HUDEP-2 (cell line): Measurements from ENCODE around the gene GLIS1.

ENCODE experiments used
- DNase-seq, 76 experiments: peaks; one replicate each; lab custom pipeline; 2025; ENCODE audit not compliant: unreplicated experiment in 76 of 76; lab: John Stamatoyannopoulos, UW

Gene GLIS1

DNA sequence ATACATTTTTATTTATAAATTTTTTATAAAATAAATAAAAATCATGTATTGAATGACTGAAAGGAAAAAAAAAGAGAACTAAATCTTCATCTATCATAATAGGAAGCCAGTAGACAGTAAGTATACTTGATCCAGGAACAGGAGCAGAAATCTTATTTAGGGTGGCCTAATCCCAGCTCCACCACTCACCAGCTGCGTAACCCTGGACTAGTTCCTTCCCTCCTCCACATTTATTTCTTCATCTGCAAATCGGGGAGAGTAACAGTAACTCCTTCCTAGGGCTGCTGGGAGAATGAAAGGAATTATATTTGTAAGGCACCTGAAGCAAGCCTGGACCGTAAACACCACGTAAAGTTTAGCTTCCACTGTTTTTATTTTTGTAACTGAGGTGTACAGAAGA lies 17.9 kb downstream of the GLIS1 start:
- no peak for DNase-seq

DNA sequence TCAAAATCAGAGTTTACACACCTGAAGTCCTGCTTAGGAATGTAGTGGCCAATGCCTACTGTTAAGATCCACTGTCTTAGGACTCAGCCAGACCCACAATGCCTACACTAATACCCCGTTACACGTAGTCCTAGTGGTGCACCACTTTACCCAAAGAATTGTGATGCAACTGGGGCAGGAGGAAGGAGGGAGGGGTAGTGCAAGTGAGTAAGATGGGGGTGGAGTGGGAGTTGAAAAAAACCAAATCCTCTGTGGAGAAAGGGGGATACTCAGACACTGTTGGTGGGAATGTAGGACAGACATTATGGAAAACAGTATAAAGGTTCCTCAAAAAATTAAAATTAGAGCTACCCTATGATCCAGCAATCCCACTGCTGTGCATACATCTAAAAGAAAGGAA lies 19.5 kb downstream of the GLIS1 start:
- DNase-seq = no peak

DNA sequence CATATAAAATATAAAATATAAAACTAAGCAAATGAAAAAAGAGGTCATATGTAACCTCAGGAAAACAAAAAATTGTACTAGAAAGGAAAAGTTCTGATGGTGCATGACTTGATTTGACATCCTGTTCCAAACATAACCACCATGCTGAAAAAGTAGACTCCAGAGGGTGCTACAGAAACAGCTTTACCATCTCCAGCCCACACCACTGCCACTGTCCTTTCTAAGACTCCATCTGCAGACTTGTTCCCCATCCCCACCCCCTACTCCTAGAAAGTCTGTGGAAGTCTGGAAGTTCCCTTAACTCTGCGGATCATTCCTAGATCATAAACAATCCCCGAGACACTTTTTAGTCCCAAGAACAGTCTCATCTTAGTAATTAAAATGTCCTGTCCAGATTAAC lies 20.5 kb downstream of the GLIS1 start:
- DNase-seq = no peak

DNA sequence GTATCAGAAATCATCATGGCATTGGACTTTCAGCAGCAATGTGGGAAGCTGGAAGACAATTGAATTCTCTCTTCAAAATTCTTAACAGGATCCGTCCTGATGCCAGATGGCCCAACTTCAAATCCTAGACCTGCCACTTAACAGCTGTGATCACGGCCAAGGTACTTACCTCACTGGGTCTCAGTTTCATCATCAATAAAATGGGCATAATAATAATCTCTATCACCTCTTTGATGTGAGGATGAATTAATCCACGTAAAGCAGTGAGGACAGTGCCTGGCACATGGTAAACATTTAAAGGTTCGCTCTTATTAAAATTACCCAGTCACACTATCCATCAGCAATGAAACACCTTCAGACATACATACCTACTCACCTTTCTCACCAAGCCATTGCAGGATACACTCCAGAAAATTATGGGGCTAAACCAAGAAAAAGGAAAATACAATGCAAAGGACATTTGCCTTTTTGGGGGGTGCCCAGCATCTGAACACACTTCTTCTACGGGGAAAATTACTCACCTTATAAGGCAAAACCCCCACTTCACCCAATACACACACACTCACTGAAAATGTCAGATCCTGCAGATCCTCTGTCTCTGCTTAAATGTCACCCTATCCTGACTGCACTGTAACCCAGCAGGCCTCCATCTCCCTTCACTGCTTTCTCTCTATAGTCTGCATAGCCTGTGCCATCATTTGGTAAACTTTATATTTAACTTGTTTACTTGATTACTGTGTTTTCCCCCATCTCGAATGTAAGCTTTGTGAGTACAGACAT lies 21.7 kb downstream of the GLIS1 start:
- DNase-seq = no peak

DNA sequence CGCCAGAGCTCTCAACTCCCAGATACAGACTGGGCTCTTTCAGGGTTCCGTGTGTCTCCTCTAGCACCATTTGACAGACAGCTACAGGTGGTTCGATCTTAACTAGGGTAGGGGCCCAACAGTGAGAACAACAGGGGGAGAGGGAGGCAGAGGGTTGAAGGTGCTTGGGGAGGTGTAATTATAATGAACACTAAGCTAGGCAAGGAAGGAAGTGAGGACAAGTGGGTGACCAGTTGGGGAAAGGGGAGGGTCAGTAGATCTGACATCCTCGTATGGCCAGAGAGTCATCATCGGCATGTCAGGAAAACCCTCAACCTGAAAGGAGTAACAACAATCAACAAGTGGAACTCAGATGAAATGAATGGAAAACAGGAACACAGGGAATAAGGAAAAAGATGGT lies 22.8 kb downstream of the GLIS1 start:
- DNase-seq = no peak

DNA sequence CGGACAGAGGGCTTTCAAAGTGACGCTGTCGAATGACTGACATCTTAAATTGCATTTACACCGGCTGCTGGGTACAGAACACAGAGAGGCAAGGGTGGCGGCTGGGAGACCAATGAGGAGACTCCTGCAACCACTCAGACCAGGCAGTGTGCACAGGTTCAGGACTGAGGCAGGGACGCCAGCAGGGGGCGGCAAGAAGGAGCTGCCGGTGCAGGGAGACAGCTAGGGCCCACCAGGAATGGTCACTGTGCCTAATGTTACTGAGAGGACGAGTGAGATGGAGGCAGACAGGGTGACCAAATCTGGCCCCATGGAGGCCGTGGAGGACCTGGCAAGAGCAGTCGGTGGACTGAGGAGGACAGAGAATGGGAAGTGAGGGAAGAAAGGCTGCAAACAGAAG lies 23.5 kb downstream of the GLIS1 start:
- DNase-seq = peak in 29 of 76 experiments; percentile 3 to 39 (median 18)

DNA sequence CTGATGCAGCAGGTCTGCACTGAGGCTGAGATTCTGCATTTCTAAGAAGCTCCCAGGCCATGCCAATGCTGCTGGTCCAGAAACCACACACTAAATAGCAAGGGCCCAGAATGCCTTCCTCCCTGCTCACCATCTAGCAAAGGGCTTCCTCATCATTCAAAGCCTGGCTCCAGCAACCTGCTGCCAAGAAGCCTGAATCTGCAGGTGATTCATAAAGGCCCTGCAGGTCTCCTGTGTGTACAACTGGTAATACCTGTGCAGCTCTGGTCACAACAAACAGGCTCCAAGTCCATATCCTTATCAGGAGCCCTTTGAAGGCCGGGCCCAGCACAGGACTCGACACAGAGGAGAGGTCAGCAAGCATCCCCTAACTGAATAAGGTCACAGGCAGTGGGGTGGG lies 26.7 kb downstream of the GLIS1 start:
- DNase-seq = no peak

DNA sequence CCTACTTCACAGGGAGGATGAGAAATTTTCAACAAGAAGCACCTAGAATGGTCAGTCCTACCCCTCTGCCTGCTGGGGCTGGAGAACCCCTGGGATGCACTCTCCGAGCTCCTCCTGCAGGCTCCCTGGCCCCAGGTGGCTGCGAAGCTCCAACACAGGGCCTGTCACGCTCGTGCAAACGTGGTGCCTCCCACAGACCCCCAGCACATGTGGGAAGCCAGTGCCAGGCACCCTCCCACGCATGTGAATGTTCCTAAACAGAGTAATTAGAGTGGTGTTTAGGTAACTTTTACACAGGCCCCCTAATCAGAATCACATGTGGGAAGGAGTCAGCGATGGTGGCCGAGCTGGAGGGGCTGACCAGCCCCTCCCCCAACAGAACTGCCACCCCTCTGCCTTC lies 28.4 kb downstream of the GLIS1 start:
- DNase-seq = no peak

DNA sequence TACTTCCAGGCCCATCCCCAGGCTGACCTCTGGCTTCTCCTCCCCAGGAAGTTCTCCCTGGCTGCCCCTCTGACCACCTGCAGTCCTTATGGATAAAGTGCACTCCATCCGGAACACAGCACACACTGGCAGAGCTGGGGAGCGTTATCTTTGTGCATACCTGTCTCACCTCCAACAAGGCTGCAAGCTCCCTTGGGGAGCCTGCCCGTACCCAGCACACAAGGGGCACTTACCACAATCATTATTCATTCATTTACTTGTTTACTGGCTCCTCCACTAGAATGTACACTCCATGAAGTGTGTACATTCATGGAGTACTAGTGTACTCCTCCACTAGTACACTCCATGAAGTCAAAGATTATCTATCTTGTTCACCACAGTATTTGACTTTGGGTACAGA lies 30.3 kb downstream of the GLIS1 start:
- DNase-seq = no peak

DNA sequence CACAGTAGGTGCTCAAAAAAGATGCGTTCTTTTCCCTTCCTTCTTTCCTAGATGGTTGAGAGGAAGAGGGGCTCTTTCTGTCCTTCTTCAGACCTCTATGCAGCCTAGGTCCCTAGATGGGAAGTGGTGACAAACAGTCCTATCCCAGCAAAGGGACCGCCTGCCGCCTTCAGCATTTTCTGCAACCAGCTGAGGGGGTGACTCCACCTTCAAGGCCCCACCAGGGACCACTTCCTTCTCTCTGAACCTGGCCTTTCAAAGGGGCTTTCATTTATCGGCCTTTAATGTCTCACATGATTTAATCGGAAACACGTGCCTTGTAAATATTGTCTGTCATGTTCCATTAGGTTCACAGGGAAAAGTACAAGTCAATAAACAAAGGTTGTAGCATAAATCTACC lies 32.6 kb downstream of the GLIS1 start:
- no peak for DNase-seq

DNA sequence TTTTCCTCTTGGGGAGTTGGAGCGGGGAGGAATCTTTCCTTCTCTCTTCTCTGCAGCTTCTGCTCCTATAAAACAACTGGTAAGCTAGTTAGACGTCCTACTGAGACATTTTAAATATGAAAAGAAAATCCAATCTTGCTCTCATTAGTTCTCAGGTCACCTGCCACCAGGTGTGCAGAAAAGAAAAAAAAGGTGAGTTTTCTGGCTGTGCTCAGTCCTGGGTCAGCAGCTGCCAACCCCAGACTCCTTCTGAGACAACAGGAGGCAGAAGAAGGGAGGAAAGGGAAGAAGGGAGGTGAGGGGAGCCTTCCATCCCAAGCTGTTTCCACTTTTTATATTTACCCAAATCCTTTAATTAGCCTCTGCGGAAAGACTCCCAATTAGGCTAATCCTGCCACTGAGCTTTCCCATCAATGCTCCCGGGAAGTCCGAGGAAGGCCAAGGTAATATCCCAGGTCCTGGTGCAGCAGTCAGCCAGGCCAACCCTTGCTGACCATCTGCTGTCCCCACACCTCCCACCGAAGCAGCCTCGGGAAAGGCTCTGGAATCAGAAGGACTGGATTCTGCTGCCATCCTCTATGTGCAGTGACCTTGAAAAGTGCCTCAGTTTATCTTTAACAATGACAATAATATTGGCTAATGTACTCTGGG lies 33.4 kb downstream of the GLIS1 start:
- no peak for DNase-seq

DNA sequence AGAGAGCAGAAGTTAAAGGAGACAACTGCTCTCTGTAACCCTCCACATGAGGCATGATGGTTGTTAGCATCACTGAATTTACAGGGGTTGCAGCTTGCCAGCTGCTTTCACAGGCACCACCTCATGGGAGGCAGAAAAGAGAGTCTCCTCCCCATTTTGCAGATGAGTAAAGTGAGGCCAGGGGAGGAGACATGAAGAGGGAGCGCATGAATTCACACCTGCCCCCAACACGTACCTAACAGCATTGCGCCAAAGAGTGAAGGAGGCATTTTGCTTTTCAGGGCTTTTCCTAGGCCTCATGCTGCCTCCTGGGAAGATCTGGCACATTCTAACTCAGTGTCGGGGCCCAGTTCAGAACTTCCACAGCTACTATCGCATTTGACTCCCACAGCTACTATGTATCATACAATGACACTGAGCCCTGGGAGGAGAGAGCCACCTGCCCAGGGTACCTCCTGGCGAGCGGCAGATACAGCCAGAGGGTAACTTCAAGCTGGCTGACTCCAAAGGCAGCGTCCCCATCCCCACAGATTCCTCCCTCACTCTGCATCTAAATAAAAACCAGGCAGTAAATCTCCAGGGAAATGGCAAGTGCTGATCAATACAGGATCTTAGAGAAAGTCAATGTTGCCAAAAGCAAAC lies 34.0 kb downstream of the GLIS1 start:
- no peak for DNase-seq

DNA sequence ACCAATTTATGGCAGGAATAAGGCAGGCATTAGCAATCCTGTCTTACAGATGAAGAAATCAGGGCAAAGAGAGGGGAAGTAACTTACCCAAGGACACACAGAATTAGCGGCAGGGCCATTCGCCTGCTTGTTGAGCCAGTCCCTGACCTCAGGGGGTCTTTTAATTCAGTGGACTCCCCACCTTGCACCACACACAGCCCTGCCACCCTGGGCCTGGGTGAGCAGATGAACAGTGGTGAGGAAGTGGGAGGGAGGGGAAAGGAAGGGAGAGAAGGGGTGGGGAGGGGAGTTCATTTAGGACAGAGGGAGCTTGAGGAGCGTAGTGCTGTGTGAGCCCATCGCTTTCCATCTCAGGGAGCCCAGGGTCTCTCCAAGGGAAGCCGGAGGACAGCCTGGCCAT lies 34.7 kb downstream of the GLIS1 start:
- DNase-seq = no peak

DNA sequence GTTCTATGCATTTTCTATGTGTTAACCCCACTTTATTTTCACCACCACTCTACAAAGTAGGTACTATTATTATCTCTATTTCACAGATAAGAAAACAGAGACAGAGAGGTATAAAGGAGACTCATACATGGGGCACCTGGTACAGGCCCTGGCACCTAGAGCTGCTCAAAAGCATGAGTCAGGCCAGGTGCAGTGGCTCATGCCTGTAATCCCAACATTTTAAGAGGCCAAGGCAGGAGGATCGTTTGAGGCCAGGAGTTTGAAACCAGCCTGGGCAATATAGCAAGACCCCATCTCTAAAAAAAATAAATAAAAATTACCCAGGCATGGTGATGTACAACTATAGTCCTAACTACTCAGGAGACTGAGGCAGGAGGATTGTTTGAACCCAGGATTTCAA lies 35.8 kb downstream of the GLIS1 start:
- no peak for DNase-seq

DNA sequence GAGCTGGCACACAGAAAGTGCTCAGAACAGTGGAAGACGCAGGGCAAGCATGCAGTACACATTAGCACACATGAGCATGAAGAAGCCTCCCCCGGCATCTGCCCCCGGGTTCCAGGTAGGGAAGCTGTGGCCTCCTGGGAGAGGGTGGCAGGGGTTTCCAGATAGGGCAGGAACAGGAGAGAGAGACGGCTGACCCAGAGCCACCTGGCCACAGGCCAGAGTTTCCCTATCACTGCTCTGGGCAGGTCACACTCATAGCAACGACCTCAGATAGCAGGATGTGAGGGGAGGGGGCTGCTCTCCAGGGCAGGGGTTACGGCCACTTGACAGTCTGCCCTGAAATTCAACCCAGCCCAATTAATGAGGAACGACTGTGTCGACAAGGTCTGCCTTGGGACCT lies 36.6 kb downstream of the GLIS1 start:
- DNase-seq = no peak

DNA sequence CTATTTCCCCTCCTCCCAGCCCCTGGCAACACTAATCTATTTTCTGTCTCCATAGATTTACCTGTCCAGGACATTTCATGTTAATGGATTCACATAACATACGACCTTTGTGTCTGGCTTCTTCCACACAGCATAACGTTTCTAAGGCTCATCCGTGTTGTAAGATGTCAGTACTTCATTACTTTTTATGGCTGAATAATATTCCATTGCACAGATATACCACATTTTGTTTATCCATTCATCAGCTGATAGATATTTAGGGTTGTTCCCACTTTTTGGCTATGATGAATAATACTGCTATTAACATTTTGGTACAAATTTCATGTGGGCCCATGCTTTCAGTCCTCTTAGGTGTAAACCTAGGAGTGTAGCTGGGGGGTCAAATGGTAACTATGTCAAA lies 38.2 kb downstream of the GLIS1 start:
- no peak for DNase-seq

DNA sequence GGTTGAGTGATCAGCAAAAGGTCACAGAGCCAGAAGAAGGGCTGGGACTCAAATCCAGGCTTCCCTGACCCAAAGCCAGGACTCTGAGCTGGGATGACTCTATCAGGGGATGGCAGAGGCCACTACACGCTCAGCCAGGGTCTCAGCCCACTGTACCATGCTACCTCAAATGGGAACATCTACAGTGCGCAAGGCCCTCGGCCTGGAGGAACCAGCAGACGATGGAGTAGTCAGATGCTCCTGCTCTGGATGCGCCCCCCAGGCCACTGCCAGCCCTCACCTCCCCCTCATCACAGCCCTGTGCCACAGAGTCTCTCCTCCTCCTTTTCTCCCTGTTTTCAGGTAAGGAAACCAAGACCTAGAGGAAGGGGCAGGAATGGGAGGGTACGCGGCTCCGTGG lies 39.0 kb downstream of the GLIS1 start:
- DNase-seq = no peak

DNA sequence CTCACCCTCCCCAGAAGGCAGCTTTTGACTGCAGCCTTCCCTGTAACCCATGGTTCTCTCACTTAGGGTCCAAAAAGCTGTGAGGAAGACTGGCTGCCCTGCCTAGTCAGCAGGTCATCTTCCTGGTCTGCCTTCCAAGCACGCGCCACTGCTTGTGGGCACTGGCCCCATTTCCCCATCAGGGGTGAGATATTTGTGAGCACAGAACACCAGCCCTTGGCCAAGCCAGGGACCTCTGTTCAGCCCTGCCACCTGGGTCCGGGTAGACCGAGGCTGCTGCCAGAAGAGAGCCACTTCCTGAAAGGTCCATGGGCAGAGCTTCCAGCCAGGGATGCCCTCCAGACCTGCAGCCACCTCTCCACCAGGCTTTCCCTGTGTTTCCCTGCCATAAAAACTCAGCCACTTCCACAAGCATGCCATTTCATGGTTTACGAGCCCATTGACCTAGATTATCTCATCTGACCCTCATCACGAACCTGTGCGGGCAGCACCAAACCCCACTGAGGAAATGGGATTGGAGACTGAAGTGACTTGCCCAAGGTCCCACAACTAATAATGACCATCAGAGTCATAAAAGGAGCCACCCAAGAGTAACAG lies 40.5 kb downstream of the GLIS1 start:
- DNase-seq = no peak

DNA sequence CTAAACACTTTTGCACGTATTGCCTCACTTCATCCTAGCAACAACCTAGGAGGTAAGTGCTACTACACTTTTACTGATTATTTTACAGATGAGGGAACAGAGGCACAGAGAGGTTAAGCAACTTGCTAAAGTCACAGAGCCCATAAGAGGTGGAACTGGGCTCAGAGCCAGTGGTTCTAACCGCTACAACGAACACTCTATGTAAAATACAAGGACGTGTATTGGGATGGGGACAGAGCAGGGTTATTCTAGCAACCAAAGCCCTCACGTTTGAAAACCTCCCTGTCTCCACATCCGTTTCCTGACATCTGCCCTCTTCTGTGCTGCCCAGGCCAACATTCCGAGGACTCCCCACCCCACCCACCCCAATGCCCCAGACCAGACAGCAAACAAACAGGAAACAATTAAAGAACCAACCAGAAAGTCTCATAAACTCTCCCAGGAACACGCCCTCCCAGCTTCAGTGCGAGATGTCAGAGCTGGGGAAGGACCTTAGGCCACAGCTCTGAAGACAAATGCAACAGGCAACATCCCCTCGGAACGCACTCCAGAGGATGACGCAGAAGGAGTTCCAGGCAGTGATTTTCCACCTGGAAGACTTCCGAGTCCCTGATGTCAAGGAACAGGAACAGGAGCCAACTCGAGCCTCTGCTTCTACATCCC lies 41.1 kb downstream of the GLIS1 start:
- no peak for DNase-seq

DNA sequence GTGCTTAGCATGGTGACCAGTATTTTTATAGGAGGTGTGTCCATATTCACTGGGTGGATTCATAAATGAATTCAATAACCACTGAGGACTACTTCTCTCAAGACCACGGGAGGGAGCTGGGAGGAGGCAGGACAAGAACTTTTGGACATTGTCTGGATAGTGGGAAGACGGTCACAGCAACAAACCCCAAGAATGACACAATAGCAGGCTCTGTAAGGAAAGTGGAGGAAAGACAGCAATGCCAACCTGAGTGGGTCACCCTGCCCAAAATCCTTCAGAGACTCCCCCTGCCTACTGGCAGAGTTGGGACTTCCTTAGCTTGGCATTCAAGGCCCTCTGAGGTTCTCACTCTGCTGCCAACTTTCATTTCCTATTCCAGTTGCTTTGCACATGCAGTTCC lies 42.0 kb downstream of the GLIS1 start:
- DNase-seq = no peak

DNA sequence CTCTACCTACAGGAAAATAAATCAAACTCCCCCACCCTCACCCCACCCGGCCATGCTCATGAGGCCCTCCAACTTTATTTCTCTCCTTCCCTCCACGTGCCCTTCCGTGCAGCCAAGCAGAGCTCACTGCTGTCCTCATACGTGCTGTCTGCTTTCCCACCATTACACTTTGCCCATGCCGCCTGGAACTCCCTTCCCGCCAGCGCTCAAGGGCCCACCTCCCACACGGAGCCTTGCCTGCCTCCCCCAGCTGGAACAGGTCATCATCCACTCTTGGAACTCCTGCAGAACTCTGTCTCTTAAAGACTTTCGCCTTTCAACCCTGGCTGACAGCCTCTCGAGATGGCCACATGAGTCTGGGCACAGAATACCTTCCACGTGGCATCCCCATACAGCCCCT lies 42.4 kb downstream of the GLIS1 start:
- DNase-seq = no peak
